GM23338 (cell line): ENCODE measurements around the gene CAPN10. TPM values are rescaled to one million over a fixed set of nuclear protein-coding genes. Genes with fewer than 3 reads are reported as not detected.

Source experiments
- ATAC-seq: fragments of 200-7000 bp; cut with Tn5 transposase; 3 replicates; pipeline ENCODE4 v1.9.1; 2020
- DNase-seq: peaks from one replicate; pipeline ENCODE4 v3.0.0-alpha.2; 2015; ENCODE audit warnings: low spot score
- H2AFZ ChIP-seq: fragments of 200-600 bp; sonication (generic); 2 replicates; pipeline ENCODE4 v1.8.0; 2016; ENCODE audit warnings: antibody characterized with exemption, mild to moderate bottlenecking, moderate library complexity
- H3F3A ChIP-seq: fragments of 200-600 bp; sonication (generic); replicated peaks from 2 replicates; pipeline ENCODE4 v1.8.0; 2017; ENCODE audit warnings: antibody characterized with exemption, mixed run types, low read depth
- H3K27ac ChIP-seq: fragments of 200-600 bp; sonication (generic); 2 replicates; pipeline ENCODE4 v1.6.1; 2016; ENCODE audit warnings: low read depth
- H3K27me3 ChIP-seq: fragments of 200-600 bp; sonication (generic); 2 replicates; pipeline ENCODE4 v1.8.0; 2016; ENCODE audit warnings: mild to moderate bottlenecking, mixed run types, moderate library complexity; ENCODE audit not compliant: insufficient read depth
- H3K36me3 ChIP-seq: fragments of 200-600 bp; sonication (generic); 2 replicates; pipeline ENCODE4 v1.8.0; 2016; ENCODE audit warnings: mild to moderate bottlenecking; ENCODE audit not compliant: insufficient read depth
- H3K4me1 ChIP-seq: fragments of 200-600 bp; sonication (generic); 2 replicates; pipeline ENCODE4 v1.8.0; 2016; ENCODE audit warnings: mild to moderate bottlenecking, moderate library complexity; ENCODE audit not compliant: insufficient read depth
- H3K4me2 ChIP-seq: fragments of 200-600 bp; sonication (generic); 2 replicates; pipeline ENCODE4 v1.7.1; 2017; ENCODE audit warnings: mixed run types
- H3K4me3 ChIP-seq: fragments of 200-600 bp; sonication (generic); 2 replicates; pipeline ENCODE4 v1.6.1; 2016; ENCODE audit warnings: mixed run types
- H3K79me2 ChIP-seq: fragments of 200-600 bp; sonication (generic); replicated peaks from 2 replicates; pipeline ENCODE4 v1.8.0; 2017; ENCODE audit warnings: mild to moderate bottlenecking; ENCODE audit not compliant: insufficient read depth
- H3K9me2 ChIP-seq: fragments of 200-600 bp; sonication (generic); 2 replicates; pipeline ENCODE4 v1.8.0; 2017; ENCODE audit not compliant: insufficient read depth
- H4K20me1 ChIP-seq: fragments of 200-600 bp; sonication (generic); replicated peaks from 2 replicates; pipeline ENCODE4 v1.8.0; 2017; ENCODE audit warnings: mild to moderate bottlenecking; ENCODE audit not compliant: insufficient read depth
- H3K27ac Mint-ChIP-seq: 2 replicates; pipeline ENCODE4 v1.8.0; 2020; ENCODE audit warnings: inconsistent platforms, mild to moderate bottlenecking, moderate library complexity, mixed read lengths
- H3K27me3 Mint-ChIP-seq: 3 replicates; pipeline ENCODE4 v1.8.0; 2022; ENCODE audit warnings: low read depth, mild to moderate bottlenecking, moderate library complexity, mixed read lengths, inconsistent platforms; ENCODE audit not compliant: insufficient read depth, poor library complexity
- H3K36me3 Mint-ChIP-seq: 3 replicates; pipeline ENCODE4 v1.8.0; 2021; ENCODE audit warnings: low read depth, mild to moderate bottlenecking, inconsistent platforms, moderate library complexity, mixed read lengths
- H3K4me1 Mint-ChIP-seq: 3 replicates; pipeline ENCODE4 v1.8.0; 2020; ENCODE audit warnings: mild to moderate bottlenecking, inconsistent platforms, mixed read lengths
- H3K4me3 Mint-ChIP-seq: 3 replicates; pipeline ENCODE4 v1.8.0; 2021; ENCODE audit warnings: moderate library complexity, mild to moderate bottlenecking, inconsistent platforms, mixed read lengths
- H3K9me3 Mint-ChIP-seq: 3 replicates; pipeline ENCODE4 v1.8.0; 2020; ENCODE audit warnings: moderate library complexity, mild to moderate bottlenecking, inconsistent platforms, mixed read lengths
- CREB1 ChIP-seq: fragments of 250-450 bp; sonication (Bioruptor Pico); IDR thresholded peaks from 2 replicates; pipeline ENCODE4 v1.5.0; 2020; ENCODE audit warnings: low read depth, mild to moderate bottlenecking, moderate library complexity
- CTCF ChIP-seq, 2 experiments: fragments of 200-600 bp in 1 of 2; sonication (generic) in 1 of 2; conservative IDR thresholded peaks; 2 replicates each; pipeline versions ENCODE4 v1.5.1 to v1.6.1; 2016 to 2017; ENCODE audit warnings: antibody characterized with exemption in 2 of 2, low read depth in 2 of 2, mild to moderate bottlenecking in 2 of 2, moderate library complexity in 1 of 2
- ETS1 ChIP-seq: IDR thresholded peaks from 2 replicates; pipeline ENCODE4 v1.6.1; 2016; ENCODE audit warnings: antibody characterized with exemption
- EZH2 ChIP-seq: fragments of 200-600 bp; sonication (generic); IDR thresholded peaks from one replicate; pipeline ENCODE4 v1.8.0; 2017; ENCODE audit warnings: antibody characterized with exemption, mild to moderate bottlenecking, low read depth; ENCODE audit not compliant: unreplicated experiment
- EZH2phosphoT487 ChIP-seq: fragments of 200-600 bp; sonication (generic); IDR thresholded peaks from one replicate; pipeline ENCODE4 v1.8.1; 2018; ENCODE audit warnings: antibody characterized with exemption; ENCODE audit not compliant: unreplicated experiment
- JUNB ChIP-seq: IDR thresholded peaks from one replicate; pipeline ENCODE4 v1.6.1; 2016; ENCODE audit warnings: antibody characterized with exemption; ENCODE audit not compliant: unreplicated experiment
- NANOG ChIP-seq: IDR thresholded peaks from 2 replicates; pipeline ENCODE4 v1.6.1; 2016; ENCODE audit warnings: antibody characterized with exemption, borderline replicate concordance
- POLR2AphosphoS5 ChIP-seq: IDR thresholded peaks from 2 replicates; pipeline ENCODE4 v1.6.1; 2016; ENCODE audit warnings: antibody characterized with exemption, low read depth
- REST ChIP-seq: IDR thresholded peaks from one replicate; pipeline ENCODE4 v1.6.1; 2018; ENCODE audit warnings: antibody characterized with exemption; ENCODE audit not compliant: unreplicated experiment
- STAT1 ChIP-seq: IDR thresholded peaks from one replicate; pipeline ENCODE4 v1.6.1; 2016; ENCODE audit warnings: antibody characterized with exemption; ENCODE audit not compliant: unreplicated experiment
- ZNF114 ChIP-seq: fragments of 250-450 bp; sonication (Bioruptor Pico); IDR thresholded peaks from 2 replicates; pipeline ENCODE4 v1.5.0; 2020; ENCODE audit warnings: mild to moderate bottlenecking, moderate library complexity
- ZNF331 ChIP-seq: fragments of 250-450 bp; sonication (Bioruptor Pico); IDR thresholded peaks from 2 replicates; pipeline ENCODE4 v1.5.0; 2020; ENCODE audit warnings: low read depth, mild to moderate bottlenecking, moderate library complexity
- ZNF462 ChIP-seq: fragments of 250-450 bp; sonication (Bioruptor Pico); IDR thresholded peaks from 2 replicates; pipeline ENCODE4 v1.5.0; 2020; ENCODE audit warnings: mild to moderate bottlenecking, moderate library complexity
- polyA plus RNA-seq: library from polyadenylated mRNA; unstranded; fragments of >200 nt; fragmentation: Nextera tagmentation; extraction: Ambion mirVana; gene quantifications from 2 replicates; pipeline ENCODE4 v1.2.1, GENCODE V29; 2016
- total RNA-seq: library from RNA; depleted of rRNA; stranded (reverse); fragments of >200 nt; shearing (Covaris generic); gene quantifications from 2 replicates; pipeline ENCODE4 v1.2.3, GENCODE V29; 2014

CAPN10 gene
- total and polyA plus RNA-seq, 2 experiments from 2014 or later = 30.2 to 59.8 TPM

- no peaks in the 10 kb centered on the region for H3K79me2 ChIP-seq
- no peak overlapping the region for H3K27ac Mint-ChIP-seq
- H3K4me2 ChIP-seq = no peak overlapping the region
- H3K27me3 ChIP-seq = no peaks in the 10 kb centered on the region
- no peak overlapping the region for H3K4me3 Mint-ChIP-seq
- no peak for TF ChIP-seq ZNF462 (CRISPR knock-in tag)
- no peak for TF ChIP-seq CREB1 (CRISPR knock-in tag)
- TF ChIP-seq JUNB = no peak
- no peak for TF ChIP-seq STAT1
- TF ChIP-seq EZH2phosphoT487 = no peak
- TF ChIP-seq NANOG = no peak
- TF ChIP-seq EZH2 = no peak
- no peak for TF ChIP-seq ETS1
- no peak for TF ChIP-seq POLR2AphosphoS5
- TF ChIP-seq ZNF331 (CRISPR knock-in tag) = no peak
- TF ChIP-seq CTCF (conservative IDR thresholded peaks at IDR 0.05; ENCODE audit: low read depth in 2 of 2) = no peak
- no peak for TF ChIP-seq ZNF114
- no peak for TF ChIP-seq REST
- H3K4me1 Mint-ChIP-seq = no peaks in the 10 kb centered on the region
- no peak overlapping the region for H3K27ac ChIP-seq
- no peaks in the 10 kb centered on the region for H3K4me1 ChIP-seq
- no peak overlapping the region for H3K4me3 ChIP-seq
- H3K9me2 ChIP-seq = no peaks in the 10 kb centered on the region
- H4K20me1 ChIP-seq = no peaks in the 10 kb centered on the region
- peaks cover 11% of the 10 kb centered on the region for H3K36me3 Mint-ChIP-seq
- H3K27me3 Mint-ChIP-seq = peaks cover 8% of the 10 kb centered on the region
- no peak for DNase-seq
- ATAC-seq = no peak
- no peaks in the 10 kb centered on the region for H3K36me3 ChIP-seq
- H3F3A ChIP-seq = no peaks in the 10 kb centered on the region
- H3K9me3 Mint-ChIP-seq = peaks cover 46% of the 10 kb centered on the region
- no peak overlapping the region for H2AFZ ChIP-seq
Measured at GRCh38 chr2:240637116-240637900, 50.8 kb downstream of the CAPN10 start.
